GM12891 (cell line): Measurements from ENCODE around the gene FNBP1.

ENCODE experiments used
- PAX5 ChIP-seq: IDR thresholded peaks from 2 replicates; pipeline ENCODE4 v1.6.1; 2011; ENCODE audit warnings: low read length, moderate library complexity, mild to moderate bottlenecking; ENCODE audit not compliant: insufficient read depth, severe bottlenecking
- POLR2A ChIP-seq: IDR thresholded peaks from 2 replicates; pipeline ENCODE4 v1.6.1; 2011; ENCODE audit warnings: low read depth, low read length, control low read depth
- POLR2AphosphoS5 ChIP-seq: IDR thresholded peaks from 2 replicates; pipeline ENCODE4 v1.6.1; 2011; ENCODE audit warnings: low read depth, low read length, control low read depth
- POU2F2 ChIP-seq: IDR thresholded peaks from 2 replicates; pipeline ENCODE4 v1.6.1; 2011; ENCODE audit warnings: low read depth, mild to moderate bottlenecking, control low read depth, low read length, moderate library complexity
- TAF1 ChIP-seq: IDR thresholded peaks from 2 replicates; pipeline ENCODE4 v1.6.1; 2011; ENCODE audit warnings: low read depth, low read length, control low read depth

GRCh38 chr9:129952337-129952736, 90.7 kb downstream of the FNBP1 start:
- no peak for TF ChIP-seq TAF1
- no peak for TF ChIP-seq POU2F2
- TF ChIP-seq POLR2A = no peak
- TF ChIP-seq POLR2AphosphoS5 = no peak
- TF ChIP-seq PAX5 = no peak
